Measurements from ENCODE around the gene RASGEF1B. TPM values are rescaled to one million over a fixed set of nuclear protein-coding genes. Genes with fewer than 3 reads are reported as not detected.

The RASGEF1B gene
- total RNA-seq, 4 donors from 2014 or later = 15.4 to 45.4 (median 28.0) TPM

- H3K36me3 ChIP-seq = no peaks in the 10 kb centered on the region
- no peaks in the 10 kb centered on the region for H3K4me1 ChIP-seq
- H3K4me3 ChIP-seq = no peak overlapping the region
- DNase-seq = peak in 2 of 3 donors; percentile 58 to 69
- TF ChIP-seq CTCF (IDR thresholded peaks at IDR 0.05) = no peak
- TF ChIP-seq POLR2A (IDR thresholded peaks at IDR 0.05) = no peak
- no peaks in the 10 kb centered on the region for H3K9me3 ChIP-seq
- H3K27ac ChIP-seq = peak overlapping the region in 1 of 4 donors; percentile 6
- no peaks in the 10 kb centered on the region for H3K27me3 ChIP-seq
Observed at GRCh38 chr4:81512757-81513501, 41.2 kb upstream of the RASGEF1B start.

- Histone ChIP-seq H3K9me3 (no peaks in the 10 kb centered on the region), H3K4me1 (no peaks in the 10 kb centered on the region), H3K36me3 (no peaks in the 10 kb centered on the region), H3K27me3 (no peaks in the 10 kb centered on the region), H3K27ac (no peak overlapping the region), H3K4me3 (no peak overlapping the region)
- no peak for DNase-seq
- TF ChIP-seq POLR2A (IDR thresholded peaks at IDR 0.05) (no peak), CTCF (IDR thresholded peaks at IDR 0.05) (no peak)
Observed at GRCh38 chr4:81512001-81512756, 40.5 kb upstream of the RASGEF1B start.

GRCh38 chr4:81510643-81511178, 39.0 kb upstream of the RASGEF1B start:
- Histone ChIP-seq H3K9me3 (no peaks in the 10 kb centered on the region), H3K27ac (no peak overlapping the region), H3K36me3 (no peaks in the 10 kb centered on the region), H3K27me3 (no peaks in the 10 kb centered on the region), H3K4me3 (no peak overlapping the region), H3K4me1 (no peaks in the 10 kb centered on the region)
- TF ChIP-seq POLR2A (IDR thresholded peaks at IDR 0.05) = no peak
- TF ChIP-seq CTCF (IDR thresholded peaks at IDR 0.05) = no peak
- DNase-seq = no peak

GRCh38 chr4:81509822-81510221, 38.1 kb upstream of the RASGEF1B start:
- DNase-seq = no peak
- TF ChIP-seq CTCF (IDR thresholded peaks at IDR 0.05) = no peak
- TF ChIP-seq POLR2A (IDR thresholded peaks at IDR 0.05) = no peak
- Histone ChIP-seq H3K36me3 (no peaks in the 10 kb centered on the region), H3K9me3 (no peaks in the 10 kb centered on the region), H3K4me3 (no peak overlapping the region), H3K27ac (no peak overlapping the region), H3K4me1 (peaks cover 0 to 3% (median 1%) of the 10 kb centered on the region in 4 donors), H3K27me3 (no peaks in the 10 kb centered on the region)

GRCh38 chr4:81509191-81509590, 37.5 kb upstream of the RASGEF1B start:
- TF ChIP-seq POLR2A (IDR thresholded peaks at IDR 0.05) (no peak), CTCF (IDR thresholded peaks at IDR 0.05) (no peak)

More at GRCh38 chr4:81509191-81509590, 37.5 kb upstream of the RASGEF1B start:
- H3K9me3 ChIP-seq = no peaks in the 10 kb centered on the region
- H3K4me1 ChIP-seq = peaks cover 0 to 5% (median 2%) of the 10 kb centered on the region in 4 donors
- no peak overlapping the region for H3K27ac ChIP-seq
- H3K36me3 ChIP-seq = no peaks in the 10 kb centered on the region
- H3K27me3 ChIP-seq = no peaks in the 10 kb centered on the region
- H3K4me3 ChIP-seq = no peak overlapping the region
- no peak for DNase-seq
